Heart left ventricle (tissue), 16 donors: ENCODE data around the gene ALOXE3. TPM values are rescaled to one million over a fixed set of nuclear protein-coding genes. Genes with fewer than 3 reads are reported as not detected.
"Not testable (repeated sequence)": the region's sequence is repeated elsewhere in the genome, so short reads cannot be mapped to it uniquely, and the experiment has no call there.

Experiments
- ATAC-seq, 4 donors: fragments of 200-7000 bp; cut with Tn5 transposase; one replicate each; pipeline ENCODE4 v1.9.1; 2020 to 2022; ENCODE audit warnings: moderate library complexity in 4 of 4, mild to moderate bottlenecking in 3 of 4, moderate number of reproducible peaks in 1 of 4
- DNase-seq, 5 donors: peaks; one replicate each; pipeline ENCODE4 v3.0.0-alpha.2; 2020
- H3K27ac ChIP-seq, 12 donors: fragments of 200-600 bp; sonication (generic) in 4 of 12; one replicate each; pipeline versions ENCODE4 v1.5.0 to v1.8.0; 2016 to 2022; ENCODE audit warnings: mild to moderate bottlenecking in 2 of 12
- H3K27me3 ChIP-seq, 9 donors: fragments of 200-600 bp; sonication (generic) in 2 of 9; one replicate each; pipeline versions ENCODE4 v1.5.1 to v1.8.0; 2016 to 2022; ENCODE audit warnings: mild to moderate bottlenecking in 3 of 9
- H3K36me3 ChIP-seq, 9 donors: fragments of 200-600 bp; sonication (generic) in 2 of 9; one replicate each; pipeline versions ENCODE4 v1.5.0 to v1.8.0; 2018 to 2022; ENCODE audit warnings: mild to moderate bottlenecking in 2 of 9
- H3K4me1 ChIP-seq, 12 donors: fragments of 200-600 bp; sonication (generic) in 4 of 12; one replicate each; pipeline versions ENCODE4 v1.5.0 to v1.8.0; 2016 to 2022; ENCODE audit warnings: mild to moderate bottlenecking in 3 of 12
- H3K4me3 ChIP-seq, 12 donors: fragments of 200-600 bp; sonication (generic) in 4 of 12; one replicate each; pipeline versions ENCODE4 v1.5.0 to v1.8.0; 2017 to 2022; ENCODE audit warnings: mild to moderate bottlenecking in 9 of 12, moderate library complexity in 4 of 12
- H3K9me3 ChIP-seq, 12 donors: fragments of 200-600 bp; sonication (generic) in 4 of 12; one replicate each; pipeline versions ENCODE4 v1.5.0 to v1.8.0; 2016 to 2022; ENCODE audit warnings: mild to moderate bottlenecking in 1 of 12
- POLR2A ChIP-seq, 2 donors: fragments of 450-650 bp; IDR thresholded peaks; one replicate each; pipeline ENCODE4 v1.6.1; 2017; ENCODE audit warnings: antibody characterized with exemption in 2 of 2, mild to moderate bottlenecking in 2 of 2, moderate library complexity in 2 of 2
- WGBS, 4 donors: extraction: QIAGEN DNeasy Blood & Tissue Kit in 2 of 4; methylation state at CpG; one replicate each; pipeline versions ENCODE4 v1.1.5 to v1.1.7; 2013 to 2018; 5-methylcytosine and 5-hydroxymethylcytosine counted together
- intact Hi-C, 10 donors: fragments of 100-400 bp; cut with DNase I; formaldehyde crosslinking; loops; one replicate each; pipeline versions ENCODE4 v1.11.1 to v1.14.2; 2022
- polyA plus RNA-seq, 2 donors: library from polyadenylated mRNA; stranded (reverse); fragments of 200-250 nt; gene quantifications; one replicate each; pipeline ENCODE4 v1.2.3, GENCODE V29; 2013
- total RNA-seq, 9 donors: library from RNA; depleted of rRNA in 2 of 9; stranded (reverse); fragments of >200 nt in 2 of 9; fragmentation: NEBNext Ultra II Directional in 3 of 9; extraction: Animal tissue kit (Norgen Biotek cat#: 25700) in 3 of 9; gene quantifications; one replicate each; pipeline versions ENCODE4 v1.1.0 to v1.2.4, GENCODE V29; 2016 to 2023
- TF ChIP-seq, protein P1 (sequence below), 12 donors: fragments of 200-600 bp; sonication (generic) in 4 of 12; IDR thresholded peaks; one replicate each; pipeline versions ENCODE4 v1.5.0 to v1.8.0; 2018 to 2022; ENCODE audit warnings: antibody characterized with exemption in 12 of 12, mild to moderate bottlenecking in 5 of 12
- donor health status: ischemic (EF 13 %, LVEDD 7.1; RV severe dilation, severe dysfunction).
- donor health status: healthy with polysubstance abuse.
- donor health status: DM: no; HTN: yes; CAD: no.
- donor health status: DM: no; HTN: no; CAD: no.
- donor health status: ischemic (EF 25% LVEDD 6.9; RV normal size, moderate dysfunction).
- donor health status: ischemic (EF 25% LVEDD 5.7; RV mildly dilated, moderate dysfunction).
- donor health status: healthy.
- donor health status: DM: yes; HTN: yes; CAD: no.
- donor health status: ischemic (EF 35%, LVEDD 5.7; RV mildly dilated, moderate dysfunction).
- donor health status: nonischemic (EF 11% LVEDD 7.7; RV severe dilation, severe dysfunction).
- donor health status: DM: yes; HTN: yes; CAD: no.
- donor health status: PGD.
- donor health status: ischemic (EF 29% LVEDD 5.4; RV normal size, mild dysfunction).
- donor health status: nonischemic (EF 23%, LVEDD 6.1; RV moderate dilation, normal function).

ALOXE3 gene
- total and polyA plus RNA-seq, 11 donors: 0.12 TPM; not detected in 10

DNA sequence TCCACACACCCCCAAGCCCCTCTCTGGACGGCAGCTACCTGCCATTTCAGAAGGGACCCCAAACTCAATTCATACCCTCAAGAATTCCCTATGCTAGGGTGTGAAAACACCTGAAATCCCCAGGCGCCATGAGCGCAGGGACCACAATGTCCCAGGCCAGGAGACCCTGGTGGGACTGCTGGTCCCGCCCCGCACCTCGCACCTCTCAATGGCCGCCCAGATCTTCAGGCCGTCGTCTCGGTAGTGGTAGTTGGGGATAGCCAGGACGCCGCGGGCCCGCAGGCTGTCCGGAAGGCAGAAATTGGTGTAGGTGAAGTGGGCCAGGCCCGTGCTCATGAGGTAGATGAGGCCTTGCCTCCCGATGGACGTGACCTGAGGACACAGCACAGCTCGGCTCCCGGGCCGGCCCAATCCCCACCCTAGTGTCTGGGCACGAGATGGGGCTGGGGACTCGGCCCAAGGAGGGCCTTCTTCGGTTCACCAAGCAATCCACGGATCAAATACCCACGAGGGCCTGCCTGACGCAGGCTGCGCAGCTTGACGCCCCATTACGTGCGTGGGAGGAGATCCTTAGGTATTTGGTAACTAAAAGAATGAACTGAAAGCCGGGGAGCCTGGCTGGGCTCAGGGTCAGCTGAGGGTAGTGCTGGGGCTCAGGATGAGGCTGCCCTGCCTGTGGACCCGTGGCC is 9.2 kb downstream of the ALOXE3 start:
- peaks cover 15 to 57% (median 45%) of the 10 kb centered on the region in 9 donors for H3K27me3 ChIP-seq
- no peaks in the 10 kb centered on the region for H3K36me3 ChIP-seq
- no peak overlapping the region for H3K4me3 ChIP-seq
- no peak overlapping the region for H3K27ac ChIP-seq
- ATAC-seq (no peak), DNase-seq (no peak)
- intact Hi-C loops: loop anchor here in 2 of 10 donors (5.0 kb wide), 2 partner anchors 37 to 47 kb away; no protein-coding TSS in a partner anchor
- no peaks in the 10 kb centered on the region for H3K9me3 ChIP-seq
- WGBS, 4 donors: 77 to 86% (median 81%) methylated on average over 26 to 33 of the region's 33 CpGs
- peaks cover 0 to 17% (median 7%) of the 10 kb centered on the region in 12 donors for H3K4me1 ChIP-seq
- TF ChIP-seq, protein P1, sequence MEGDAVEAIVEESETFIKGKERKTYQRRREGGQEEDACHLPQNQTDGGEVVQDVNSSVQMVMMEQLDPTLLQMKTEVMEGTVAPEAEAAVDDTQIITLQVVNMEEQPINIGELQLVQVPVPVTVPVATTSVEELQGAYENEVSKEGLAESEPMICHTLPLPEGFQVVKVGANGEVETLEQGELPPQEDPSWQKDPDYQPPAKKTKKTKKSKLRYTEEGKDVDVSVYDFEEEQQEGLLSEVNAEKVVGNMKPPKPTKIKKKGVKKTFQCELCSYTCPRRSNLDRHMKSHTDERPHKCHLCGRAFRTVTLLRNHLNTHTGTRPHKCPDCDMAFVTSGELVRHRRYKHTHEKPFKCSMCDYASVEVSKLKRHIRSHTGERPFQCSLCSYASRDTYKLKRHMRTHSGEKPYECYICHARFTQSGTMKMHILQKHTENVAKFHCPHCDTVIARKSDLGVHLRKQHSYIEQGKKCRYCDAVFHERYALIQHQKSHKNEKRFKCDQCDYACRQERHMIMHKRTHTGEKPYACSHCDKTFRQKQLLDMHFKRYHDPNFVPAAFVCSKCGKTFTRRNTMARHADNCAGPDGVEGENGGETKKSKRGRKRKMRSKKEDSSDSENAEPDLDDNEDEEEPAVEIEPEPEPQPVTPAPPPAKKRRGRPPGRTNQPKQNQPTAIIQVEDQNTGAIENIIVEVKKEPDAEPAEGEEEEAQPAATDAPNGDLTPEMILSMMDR (IDR thresholded peaks at IDR 0.05): no peak
- no peak for TF ChIP-seq POLR2A (IDR thresholded peaks at IDR 0.05)

DNA sequence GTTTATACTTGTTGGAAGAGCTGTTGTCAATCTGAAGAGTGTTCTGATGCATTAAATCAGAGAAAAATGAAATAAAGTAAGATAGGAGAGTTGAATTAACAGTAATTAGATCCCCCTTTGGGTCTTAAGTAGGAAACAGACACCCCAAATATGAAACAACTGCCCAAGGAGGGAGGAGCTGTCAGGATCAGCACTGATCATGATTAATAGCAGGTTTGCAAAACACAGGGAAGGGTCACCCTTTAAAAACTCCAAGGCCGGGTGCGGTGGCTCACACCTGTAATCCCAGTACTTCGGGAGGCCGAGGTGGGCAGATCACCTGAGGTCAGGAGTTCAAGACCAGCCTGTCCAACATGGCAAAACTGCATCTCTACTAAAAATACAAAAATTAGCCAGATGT is 11.3 kb downstream of the ALOXE3 start:
- H3K9me3 ChIP-seq, H3K4me3 ChIP-seq, H3K27ac ChIP-seq, H3K36me3 ChIP-seq, ATAC-seq, DNase-seq: not testable (repeated sequence)
- intact Hi-C loops: loop anchor here in 2 of 10 donors (5.0 kb wide), 2 partner anchors 35 to 45 kb away; no protein-coding TSS in a partner anchor
- WGBS, 4 donors: 86 to 95% (median 92%) methylated on average over 4 of the region's 4 CpGs
- peaks cover 0 to 17% (median 7%) of the 10 kb centered on the region in 12 donors for H3K4me1 ChIP-seq
- H3K27me3 ChIP-seq: peaks cover 12 to 38% (median 27%) of the 10 kb centered on the region in 9 donors

DNA sequence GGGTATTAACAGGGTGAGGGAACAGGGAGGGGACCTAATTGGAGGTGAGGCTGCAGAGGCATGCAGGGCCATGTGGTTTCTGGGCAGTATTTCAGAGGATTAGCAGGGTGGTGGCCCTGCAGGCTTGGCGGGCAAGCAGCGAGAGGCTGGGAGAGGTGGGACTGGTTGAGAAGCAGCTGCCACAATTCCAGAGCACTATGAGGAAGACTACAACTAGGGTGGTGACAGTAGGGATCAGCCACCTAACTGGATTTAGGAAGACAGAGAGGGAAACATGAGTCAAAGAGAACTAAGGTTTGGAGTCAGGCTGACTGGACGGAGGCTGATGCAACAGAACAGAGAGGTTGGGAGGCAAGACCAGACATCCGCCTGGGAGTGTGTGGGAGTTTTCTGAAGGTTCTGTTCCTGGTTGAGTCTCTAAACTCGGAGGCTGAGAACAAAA is 12.3 kb downstream of the ALOXE3 start:
- intact Hi-C loops: loop anchor here in 2 of 10 donors (5.0 kb wide), 2 partner anchors 34 to 44 kb away; no protein-coding TSS in a partner anchor
- ATAC-seq (no peak), DNase-seq (no peak)
- whole genome bisulfite sequencing, 4 donors: 63 to 73% (median 70%) methylated on average over 5 of the region's 5 CpGs
- Histone ChIP-seq H3K9me3 (no peaks in the 10 kb centered on the region), H3K4me1 (peaks cover 0 to 17% (median 7%) of the 10 kb centered on the region in 12 donors), H3K36me3 (no peaks in the 10 kb centered on the region), H3K4me3 (no peak overlapping the region), H3K27me3 (peaks cover 8 to 28% (median 17%) of the 10 kb centered on the region in 9 donors), H3K27ac (no peak overlapping the region)
- TF ChIP-seq, protein P1 (IDR thresholded peaks at IDR 0.05): no peak
- TF ChIP-seq POLR2A (IDR thresholded peaks at IDR 0.05): no peak

DNA sequence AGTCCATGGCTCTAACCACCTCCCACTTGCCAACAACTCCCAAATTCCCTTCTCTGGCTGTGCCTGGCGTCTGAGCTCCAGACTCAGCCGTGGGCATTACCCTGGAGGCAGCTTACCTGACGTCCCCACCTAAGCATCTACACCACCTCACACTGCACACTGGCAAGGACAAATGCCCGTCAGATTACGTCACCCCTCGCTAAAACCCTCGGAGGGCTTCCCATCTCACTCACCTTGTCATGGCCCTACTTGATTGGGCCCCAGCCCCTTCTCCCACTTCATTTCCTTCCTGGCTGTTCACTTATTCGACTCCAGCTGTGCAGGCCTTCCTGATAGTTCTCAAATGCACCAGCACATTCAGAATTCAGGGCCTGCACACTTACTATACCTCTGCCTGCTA is 13.4 kb downstream of the ALOXE3 start:
- TF ChIP-seq, protein P1 (IDR thresholded peaks at IDR 0.05): no peak
- no peak for TF ChIP-seq POLR2A (IDR thresholded peaks at IDR 0.05)
- WGBS, 4 donors: 69 to 76% (median 73%) methylated on average over 8 of the region's 8 CpGs
- peaks cover 0 to 10% (median 3%) of the 10 kb centered on the region in 12 donors for H3K4me1 ChIP-seq
- DNase-seq (no peak), ATAC-seq (no peak)
- intact Hi-C loops: loop anchor here in 2 of 10 donors (5.0 kb wide), 2 partner anchors 33 to 43 kb away; no protein-coding TSS in a partner anchor
- H3K4me3 ChIP-seq: no peak overlapping the region
- H3K27ac ChIP-seq: no peak overlapping the region
- H3K9me3 ChIP-seq: no peaks in the 10 kb centered on the region
- H3K36me3 ChIP-seq: no peaks in the 10 kb centered on the region
- peaks cover 0 to 18% (median 7%) of the 10 kb centered on the region in 9 donors for H3K27me3 ChIP-seq
